ENCODE results near the gene PAQR4.
"Not testable (repeated sequence)": the region's sequence is repeated elsewhere in the genome, so short reads cannot be mapped to it uniquely, and the experiment has no call there.

PAQR4 gene

DNA sequence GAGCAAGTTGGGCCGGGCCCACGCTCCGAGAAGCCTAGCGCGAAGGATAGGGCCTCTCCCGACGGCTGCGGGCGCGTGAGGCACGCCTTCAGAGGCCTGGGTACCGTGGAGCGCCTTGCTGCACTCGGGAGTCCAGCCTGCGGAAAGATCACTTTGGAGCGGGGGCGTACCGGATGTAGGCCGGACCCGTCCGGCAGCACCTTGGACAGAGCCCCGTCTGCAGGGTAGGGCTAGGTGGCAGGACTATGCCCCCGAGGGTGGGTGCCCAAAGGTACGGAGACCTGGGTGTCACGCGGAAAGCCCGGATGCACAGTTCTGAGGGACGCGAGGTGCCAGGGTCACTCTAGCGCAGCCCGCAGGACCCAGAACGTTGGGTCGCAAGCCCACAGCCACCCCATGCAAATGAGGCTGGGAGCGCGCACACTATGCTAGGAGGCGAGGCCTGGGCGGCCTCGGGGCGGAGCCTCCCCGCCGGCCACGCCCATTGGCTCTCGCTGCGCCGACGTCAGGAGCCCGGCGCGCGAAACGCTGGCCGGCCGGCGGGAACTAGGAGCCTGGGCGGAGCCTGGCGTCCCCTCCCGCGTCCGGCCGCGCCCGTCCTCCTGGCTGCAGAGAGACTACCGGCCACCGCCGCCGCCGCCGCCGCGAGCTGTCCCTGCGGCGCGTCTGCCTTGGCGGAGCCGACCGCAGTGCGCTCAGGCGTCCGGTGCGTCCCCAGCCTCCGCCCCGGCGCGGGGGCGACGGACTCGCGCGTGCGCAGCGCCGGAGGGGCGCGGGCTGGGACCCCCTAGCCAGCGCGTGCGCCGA is at the start of gene PAQR4:
TSS of gene PAQR4 (plus strand) at position 611 of the 807 bp plus-strand sequence. CDS start 327 bp downstream, outside the sequence.
- peak in 1 of 2 donors; percentile 44 for DNase-seq (ENCODE audit: low read depth in 2 of 2, low spot score in 1 of 2)

DNA sequence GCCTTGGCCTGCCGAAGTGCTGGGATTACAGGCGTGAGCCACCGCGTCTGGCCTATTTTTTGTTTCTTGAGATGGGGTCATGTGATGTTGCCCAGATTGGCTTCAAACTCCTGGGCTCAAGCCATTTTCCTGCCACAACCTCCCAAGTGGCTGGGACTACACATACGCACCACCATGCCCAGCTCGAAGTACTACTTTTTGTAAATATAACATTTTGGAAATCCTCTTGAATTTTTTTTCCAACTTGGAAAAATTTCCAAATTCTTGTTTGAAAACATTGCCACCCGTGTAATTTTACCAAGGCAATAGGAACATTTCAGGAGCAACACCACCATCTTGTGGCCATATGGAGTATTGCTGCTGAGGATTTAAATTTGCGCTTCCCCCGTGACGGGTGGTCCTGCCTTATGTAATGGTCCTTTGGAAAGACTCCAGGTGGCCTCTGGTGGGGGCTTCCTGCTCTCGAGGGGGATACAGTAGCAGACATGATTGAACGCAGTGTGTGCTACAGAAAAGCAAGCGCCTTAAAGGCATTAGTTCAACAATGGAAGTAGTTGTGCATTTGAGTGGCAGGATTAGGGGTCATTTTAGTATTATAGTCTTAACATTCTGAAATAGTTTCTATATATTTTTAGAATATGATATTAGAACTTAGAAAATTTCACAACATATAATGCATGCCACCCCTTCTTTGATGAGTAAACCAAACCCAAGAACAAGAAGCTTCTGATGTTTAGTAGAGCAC is 49.5 kb upstream of the PAQR4 start:
- peak in 1 of 2 donors; percentile 25 for DNase-seq (ENCODE audit: low read depth in 2 of 2, low spot score in 1 of 2)

DNA sequence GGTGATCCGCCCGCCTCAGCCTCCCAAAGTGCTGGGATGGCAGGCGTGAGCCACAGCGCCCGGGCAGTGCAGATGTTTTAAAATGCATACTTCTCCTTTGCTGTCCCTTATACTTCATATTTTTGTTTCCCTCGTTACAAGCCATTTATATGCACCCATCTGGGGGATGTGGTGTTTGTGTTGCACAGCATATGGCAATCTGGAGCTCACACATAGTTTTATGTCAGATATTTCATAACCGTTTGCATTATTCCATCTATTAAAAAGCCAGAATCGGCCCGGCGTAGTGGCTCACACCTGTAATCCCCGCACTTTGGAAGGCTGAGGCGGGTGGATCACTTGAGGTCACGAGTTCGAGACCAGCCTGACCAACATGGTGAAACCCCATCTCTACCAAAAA is 45.7 kb upstream of the PAQR4 start:
- no peak for DNase-seq (ENCODE audit: low read depth in 2 of 2, low spot score in 1 of 2)

DNA sequence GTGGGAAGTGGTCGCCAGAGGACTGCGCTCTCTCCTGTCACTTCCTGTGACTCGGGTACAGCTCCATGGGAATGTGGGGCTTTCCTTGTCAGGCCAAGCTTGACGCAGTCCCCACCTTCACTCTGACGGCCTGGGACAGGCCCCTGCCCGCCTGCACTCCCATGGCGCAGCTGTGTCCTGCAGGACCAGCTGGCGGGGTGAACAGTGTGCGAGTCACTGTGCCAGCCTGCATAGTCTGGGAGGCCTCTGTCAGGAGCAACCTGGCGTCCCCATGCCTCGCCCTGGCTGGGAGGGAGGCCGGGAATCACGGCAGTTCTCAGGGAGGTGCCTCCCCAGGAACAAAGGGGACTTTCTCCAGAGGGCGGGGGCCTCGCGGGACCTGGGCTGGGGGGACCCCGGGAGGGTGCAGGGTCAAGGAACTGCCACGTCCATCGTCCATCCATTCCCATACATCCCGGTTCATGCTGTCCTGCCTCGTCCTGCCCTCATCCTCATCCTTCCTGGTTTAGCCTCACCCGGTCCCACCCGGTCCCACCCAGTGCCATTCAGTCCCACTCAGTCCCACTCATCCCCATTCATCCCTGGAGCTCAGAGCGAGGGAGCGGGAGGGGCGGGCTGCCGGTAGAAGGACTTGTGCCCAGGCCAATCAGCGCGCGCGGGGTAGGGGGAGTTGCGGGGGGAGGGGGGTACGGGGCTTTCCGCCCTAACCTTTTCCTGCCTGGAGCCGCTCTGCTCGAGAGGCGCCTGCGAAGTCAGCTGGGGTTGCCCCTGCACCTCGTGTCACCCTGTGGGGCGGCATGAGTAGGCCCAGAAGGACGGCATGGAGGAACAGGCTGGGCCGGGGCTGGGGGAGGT is 44.0 kb upstream of the PAQR4 start:
- DNase-seq (ENCODE audit: low read depth in 2 of 2, low spot score in 1 of 2) = no peak

DNA sequence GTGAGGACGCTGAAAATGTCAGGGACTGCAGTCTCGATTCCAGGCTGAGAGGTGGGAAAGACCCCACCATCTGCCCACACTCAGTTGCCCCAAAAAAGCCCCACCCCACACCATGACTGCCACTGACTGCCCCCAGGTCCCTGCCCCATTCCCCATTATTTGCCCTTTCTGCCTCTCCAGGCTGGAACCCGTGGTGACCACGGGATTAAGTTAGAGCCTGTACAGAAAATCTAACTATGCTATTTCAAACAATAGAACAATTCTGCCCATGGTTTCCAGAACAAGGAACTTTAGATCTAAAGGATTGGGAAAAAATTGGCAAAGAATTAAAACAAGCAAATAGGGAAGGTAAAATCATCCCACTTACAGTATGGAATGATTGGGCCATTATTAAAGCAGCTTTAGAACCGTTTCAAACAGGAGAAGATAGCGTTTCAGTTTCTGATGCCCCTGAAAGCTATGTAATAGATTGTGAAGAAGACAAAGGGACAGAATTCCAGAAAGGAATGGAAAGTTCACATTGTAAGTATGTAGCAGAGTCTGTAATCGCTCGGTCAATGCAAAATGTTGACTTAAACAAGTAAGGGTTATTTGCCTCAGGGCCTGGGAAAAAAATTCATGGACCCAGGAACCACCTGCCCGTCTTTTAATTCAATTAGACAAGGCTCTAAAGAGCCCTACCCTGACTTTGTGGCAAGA is 43.0 kb upstream of the PAQR4 start:
- no peak for DNase-seq (ENCODE audit: low read depth in 2 of 2, low spot score in 1 of 2)

DNA sequence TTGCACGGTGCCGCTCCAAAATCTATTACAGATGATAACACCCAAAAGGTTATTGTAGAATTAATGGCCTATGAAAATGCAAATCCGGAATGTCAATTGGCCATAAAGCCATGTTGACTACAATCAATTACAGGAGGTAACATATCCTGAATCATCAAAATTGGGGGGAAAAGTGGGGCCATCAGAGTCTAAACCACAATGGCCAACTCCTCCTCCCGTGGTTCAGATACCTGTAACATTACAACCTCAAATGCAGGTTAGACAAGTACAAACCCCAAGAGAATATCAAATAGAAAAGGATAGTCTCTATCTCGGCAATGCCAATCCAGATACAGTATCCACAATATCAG is 42.5 kb upstream of the PAQR4 start:
- DNase-seq (ENCODE audit: low read depth in 2 of 2, low spot score in 1 of 2) = no peak

DNA sequence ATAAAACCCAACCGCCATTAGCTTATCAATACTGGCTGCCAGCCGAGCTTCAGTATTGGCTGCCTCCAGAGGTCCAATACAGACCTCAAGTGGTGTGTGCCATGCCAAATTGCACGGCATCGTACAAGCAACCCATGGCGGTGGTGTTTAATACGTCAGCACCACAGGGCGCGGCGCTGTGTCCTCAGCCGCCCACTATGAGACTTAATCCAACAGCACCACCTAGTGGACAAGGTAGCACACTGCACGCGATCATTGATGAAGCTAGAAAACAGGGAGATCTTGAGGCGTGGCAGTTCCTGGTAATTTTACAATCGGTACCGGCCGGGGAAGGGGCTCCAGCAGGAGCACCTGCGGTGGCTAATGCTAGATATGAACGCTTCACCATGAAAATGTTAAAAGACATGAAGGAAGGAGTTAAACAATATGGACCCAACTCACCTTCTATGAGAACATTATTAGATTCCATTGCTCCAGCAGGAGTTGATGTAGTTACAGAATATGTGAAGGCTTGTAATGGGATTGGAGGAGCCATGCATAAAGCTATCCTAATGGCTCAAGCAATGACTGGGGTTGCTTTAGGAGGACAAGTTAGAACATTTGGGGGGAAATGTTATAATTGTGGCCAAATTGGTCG is 42.0 kb upstream of the PAQR4 start:
- peak; percentile 74 to 78 for DNase-seq (ENCODE audit: low read depth in 2 of 2, low spot score in 1 of 2)

DNA sequence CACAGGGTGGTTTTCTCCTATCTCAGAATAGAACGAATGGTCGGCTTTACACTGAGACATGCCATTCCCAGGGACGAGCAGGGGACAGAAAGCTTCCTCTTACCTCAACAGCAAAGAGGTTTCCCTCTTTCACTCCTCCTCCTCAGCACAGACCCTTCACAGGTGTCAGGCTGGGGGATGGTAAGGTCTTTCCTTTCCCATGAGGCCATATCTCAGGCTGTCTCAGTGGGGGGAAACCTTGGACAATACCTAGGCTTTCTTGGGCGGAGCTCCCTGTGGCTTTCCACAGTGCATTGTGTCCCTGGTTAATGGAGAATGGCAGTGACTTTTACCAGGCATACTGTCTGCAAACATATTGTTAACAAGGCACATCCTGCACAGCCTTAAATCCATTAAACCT is 41.0 kb upstream of the PAQR4 start:
- not testable (repeated sequence) for DNase-seq (ENCODE audit: low read depth in 2 of 2, low spot score in 1 of 2)

DNA sequence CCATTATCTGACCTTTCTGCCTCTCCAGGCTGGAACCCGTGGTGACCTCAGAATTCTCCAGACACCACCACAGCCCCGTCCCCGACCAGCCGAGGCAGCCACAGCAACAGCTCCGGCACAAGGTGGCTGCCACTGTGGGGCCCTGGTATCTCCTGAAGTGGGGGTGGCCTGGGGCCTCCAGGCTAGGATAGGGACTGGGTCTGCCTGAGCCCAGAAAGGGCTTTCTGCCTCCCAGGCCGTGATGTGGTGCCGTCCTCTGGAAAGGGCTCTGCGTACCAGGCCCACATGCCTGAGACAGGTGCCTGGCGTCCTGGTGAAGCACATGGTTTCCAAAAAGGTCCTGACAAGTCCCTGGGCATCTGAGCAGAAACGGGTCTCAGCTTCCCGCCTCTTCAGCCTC is 40.4 kb upstream of the PAQR4 start:
- DNase-seq (ENCODE audit: low read depth in 2 of 2, low spot score in 1 of 2) = no peak

DNA sequence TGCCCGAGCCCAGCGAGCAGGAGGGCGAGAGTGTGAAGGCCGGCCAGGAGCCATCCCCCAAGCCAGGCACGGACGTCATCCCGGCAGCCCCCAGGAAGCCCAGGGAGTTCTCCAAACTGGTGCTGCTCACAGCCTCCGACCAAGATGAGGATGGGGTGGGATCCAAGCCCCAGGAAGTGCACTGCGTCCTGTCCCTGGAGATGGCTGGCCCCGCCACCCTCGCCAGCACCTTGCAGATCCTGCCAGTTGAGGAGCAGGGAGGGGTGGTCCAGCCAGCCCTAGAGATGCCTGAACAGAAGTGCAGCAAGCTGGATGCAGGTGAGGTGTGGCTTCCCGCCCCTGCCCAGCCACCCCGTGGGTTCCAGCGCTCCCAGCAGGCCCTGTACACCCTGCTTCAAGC is 39.5 kb upstream of the PAQR4 start:
- no peak for DNase-seq (ENCODE audit: low read depth in 2 of 2, low spot score in 1 of 2)

DNA sequence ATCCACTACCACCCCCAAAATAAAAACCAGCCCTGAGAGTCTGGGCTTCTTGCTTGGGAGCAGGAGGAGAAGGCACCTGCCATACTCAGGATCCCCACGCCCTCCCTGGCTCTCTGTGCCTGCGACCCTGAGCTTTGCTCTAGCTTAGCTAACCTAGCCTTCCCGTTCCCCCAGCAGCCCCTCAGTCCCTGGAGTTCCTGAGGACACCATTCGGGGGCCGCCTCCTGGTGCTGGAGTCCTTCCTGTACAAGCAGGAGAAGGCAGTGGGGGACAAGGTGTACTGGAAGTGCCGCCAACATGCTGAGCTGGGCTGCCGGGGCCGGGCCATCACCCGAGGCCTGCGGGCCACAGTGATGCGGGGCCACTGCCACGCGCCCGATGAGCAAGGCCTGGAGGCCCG is 38.9 kb upstream of the PAQR4 start:
- no peak for DNase-seq (ENCODE audit: low read depth in 2 of 2, low spot score in 1 of 2)

DNA sequence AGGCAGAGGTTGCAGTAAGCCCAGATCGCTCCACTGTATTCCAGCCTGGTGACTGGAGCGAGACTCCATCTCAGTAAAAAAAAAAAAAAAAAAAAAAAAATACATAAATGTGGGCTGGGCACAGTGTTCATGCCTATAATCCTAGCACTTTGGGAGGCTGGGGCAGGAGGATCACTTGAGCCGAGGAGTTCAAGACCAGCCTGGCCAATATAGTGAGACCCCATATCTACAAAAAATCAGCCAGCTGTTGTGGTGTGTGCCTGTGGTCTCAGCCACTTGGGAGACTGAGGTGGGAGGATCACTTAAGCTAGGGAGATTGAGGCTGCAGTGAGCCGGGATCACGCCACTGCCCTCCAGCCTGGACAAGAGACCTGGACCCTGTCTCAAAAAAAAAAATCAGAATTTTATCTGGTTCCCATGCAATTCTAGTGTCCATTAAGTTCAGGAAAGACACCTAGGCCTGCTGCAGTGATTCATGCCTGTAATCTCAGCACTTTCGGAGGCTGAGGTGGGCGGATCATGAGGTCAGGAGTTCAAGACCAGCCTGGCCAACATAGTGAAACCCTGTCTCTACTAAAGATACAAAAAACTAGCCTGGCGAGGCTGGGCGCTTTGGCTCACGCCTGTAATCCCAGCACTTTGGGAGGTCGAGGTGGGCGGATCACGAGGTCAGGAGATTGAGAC is 37.8 kb upstream of the PAQR4 start:
- not testable (repeated sequence) for DNase-seq (ENCODE audit: low read depth in 2 of 2, low spot score in 1 of 2)

DNA sequence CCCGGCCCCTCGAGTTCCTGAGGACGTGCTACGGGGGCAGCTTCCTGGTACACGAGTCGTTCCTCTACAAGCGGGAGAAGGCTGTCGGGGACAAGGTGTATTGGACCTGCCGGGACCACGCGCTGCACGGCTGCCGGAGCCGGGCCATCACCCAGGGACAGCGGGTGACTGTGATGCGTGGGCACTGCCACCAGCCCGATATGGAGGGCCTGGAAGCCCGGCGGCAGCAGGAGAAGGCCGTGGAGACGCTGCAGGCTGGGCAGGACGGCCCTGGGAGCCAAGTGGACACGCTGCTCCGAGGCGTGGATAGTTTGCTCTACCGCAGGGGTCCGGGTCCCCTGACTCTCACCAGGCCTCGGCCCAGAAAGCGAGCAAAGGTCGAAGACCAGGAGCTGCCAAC is 36.0 kb upstream of the PAQR4 start:
- DNase-seq (ENCODE audit: low read depth in 2 of 2, low spot score in 1 of 2) = no peak

DNA sequence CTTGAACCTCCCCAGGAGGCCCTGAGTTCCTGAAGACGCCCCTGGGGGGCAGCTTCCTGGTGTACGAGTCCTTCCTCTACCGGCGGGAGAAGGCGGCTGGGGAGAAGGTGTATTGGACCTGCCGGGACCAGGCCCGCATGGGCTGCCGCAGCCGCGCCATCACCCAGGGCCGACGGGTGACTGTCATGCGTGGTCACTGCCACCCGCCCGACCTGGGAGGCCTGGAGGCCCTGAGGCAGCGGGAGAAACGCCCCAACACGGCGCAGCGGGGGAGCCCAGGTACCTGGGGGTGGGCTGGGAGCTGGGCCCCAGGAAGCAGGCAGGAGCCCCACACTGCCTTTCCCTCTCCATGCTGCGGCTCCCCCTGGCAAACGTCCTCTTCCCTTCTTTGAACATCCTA is 35.4 kb upstream of the PAQR4 start:
- no peak for DNase-seq (ENCODE audit: low read depth in 2 of 2, low spot score in 1 of 2)

DNA sequence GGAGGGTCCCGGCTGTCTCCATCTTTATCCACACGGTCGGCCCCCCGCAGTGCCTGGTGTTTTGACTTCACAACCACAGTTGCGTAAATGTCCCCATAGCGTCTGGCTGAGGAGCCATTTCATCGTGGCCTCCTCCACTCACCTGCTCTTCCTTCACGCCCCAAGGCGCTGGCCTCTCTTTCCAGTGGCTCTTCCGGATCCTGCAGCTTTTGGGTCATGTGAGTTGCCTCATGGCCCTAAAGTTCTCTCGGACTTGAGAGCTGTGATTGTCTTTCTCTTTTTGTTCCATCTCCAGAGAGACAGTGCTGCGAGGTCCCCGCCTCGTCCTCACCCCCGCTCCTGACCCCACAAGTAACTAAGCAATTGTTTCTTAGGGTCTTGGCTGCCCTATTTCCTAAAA is 34.7 kb upstream of the PAQR4 start:
- DNase-seq (ENCODE audit: low read depth in 2 of 2, low spot score in 1 of 2) = no peak

DNA sequence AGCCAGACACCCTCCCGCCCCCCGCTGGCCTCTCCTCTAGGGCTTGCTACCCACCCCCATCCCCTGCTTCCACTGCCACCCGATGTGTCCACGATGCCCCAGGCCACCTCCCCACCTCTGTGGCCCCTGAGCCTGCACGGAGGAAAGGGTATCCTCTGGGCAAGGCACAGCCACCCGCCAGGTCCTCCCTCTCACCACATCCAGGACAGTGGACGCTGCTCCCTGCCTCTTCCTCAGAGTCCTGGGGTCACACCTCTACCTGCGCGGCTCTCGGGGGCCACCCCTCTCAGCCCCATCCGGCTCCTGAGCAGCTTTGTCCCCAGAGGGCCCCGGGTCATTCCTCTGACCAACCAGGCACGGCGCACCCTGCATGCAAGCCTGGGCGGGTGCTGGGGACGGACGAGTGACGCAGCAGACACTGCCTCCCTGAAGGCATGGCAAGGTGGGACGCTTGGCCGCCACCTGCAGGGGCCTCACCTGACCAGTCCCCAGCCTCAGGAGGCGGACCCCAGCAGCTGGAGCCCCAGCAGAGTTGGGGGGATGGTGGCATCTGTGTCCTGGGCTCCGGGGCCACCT is 32.6 kb upstream of the PAQR4 start:
- DNase-seq (ENCODE audit: low read depth in 2 of 2, low spot score in 1 of 2) = no peak

DNA sequence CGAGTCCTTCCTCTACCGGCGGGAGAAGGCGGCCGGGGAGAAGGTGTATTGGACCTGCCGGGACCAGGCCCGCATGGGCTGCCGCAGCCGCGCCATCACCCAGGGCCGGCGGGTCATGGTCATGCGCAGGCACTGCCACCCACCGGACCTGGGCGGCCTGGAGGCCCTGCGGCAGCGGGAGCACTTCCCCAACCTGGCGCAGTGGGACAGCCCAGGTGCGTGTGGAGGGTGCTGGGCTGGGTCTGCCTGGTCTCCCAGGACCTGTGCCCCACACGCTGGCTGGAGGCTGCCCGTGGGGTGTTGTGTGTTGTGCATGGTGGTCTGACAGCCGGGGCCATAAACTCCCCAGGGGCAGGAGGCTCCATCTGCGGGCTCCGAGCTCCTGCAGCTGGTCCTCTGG is 32.0 kb upstream of the PAQR4 start:
- no peak for DNase-seq (ENCODE audit: low read depth in 2 of 2, low spot score in 1 of 2)

DNA sequence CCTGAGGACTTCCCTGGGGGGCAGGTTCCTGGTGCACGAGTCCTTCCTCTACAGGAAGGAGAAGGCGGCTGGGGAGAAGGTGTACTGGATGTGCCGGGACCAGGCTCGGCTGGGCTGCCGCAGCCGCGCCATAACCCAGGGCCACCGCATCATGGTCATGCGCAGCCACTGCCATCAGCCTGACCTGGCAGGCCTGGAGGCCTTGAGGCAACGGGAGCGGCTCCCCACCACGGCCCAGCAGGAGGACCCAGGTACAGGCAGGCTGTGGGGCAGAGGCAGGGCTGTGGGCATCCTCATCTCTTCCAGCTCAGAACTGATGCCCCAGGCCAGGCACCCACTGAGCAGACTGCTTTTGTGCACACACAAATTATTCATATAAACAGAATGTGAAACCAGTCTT is 30.9 kb upstream of the PAQR4 start:
- DNase-seq (ENCODE audit: low read depth in 2 of 2, low spot score in 1 of 2) = no peak

DNA sequence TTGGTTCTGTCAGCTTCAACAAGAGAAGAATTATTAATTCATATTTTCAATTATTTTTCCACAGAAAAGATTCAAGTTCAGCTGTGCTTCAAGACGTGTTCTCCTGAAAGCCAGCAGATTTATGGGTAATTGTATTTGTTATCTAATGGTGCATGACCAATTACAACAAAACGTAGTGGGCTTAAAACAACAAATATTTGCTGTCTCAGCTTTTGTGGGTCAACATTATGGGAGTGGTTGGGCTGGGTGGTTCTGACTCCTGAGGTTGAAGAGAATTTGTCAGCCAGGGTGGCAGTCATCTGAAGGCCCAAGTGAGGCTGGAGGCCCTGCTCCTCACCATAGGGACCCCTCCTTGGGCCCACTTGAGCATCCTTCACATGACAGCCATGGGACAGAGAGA is 29.2 kb upstream of the PAQR4 start:
- DNase-seq (ENCODE audit: low read depth in 2 of 2, low spot score in 1 of 2) = no peak

DNA sequence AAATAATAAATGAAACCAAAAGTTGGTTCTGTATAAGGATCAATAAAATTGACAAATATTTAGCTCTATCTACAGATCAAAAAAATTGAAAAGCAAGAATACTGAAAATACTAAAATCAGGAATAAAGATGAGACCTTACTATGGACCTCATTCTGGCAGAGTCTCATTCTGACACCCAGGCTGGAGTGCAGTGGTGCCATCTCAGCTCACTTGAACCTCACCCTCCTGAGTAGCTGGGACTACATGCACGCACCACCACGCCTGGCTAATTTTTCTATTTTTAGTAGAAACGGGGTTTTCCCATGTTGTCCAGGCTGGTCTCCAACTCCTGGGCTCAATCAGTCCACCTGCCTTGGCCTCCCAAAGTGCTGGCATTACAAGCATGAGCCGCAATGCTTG is 27.1 kb upstream of the PAQR4 start:
- DNase-seq (ENCODE audit: low read depth in 2 of 2, low spot score in 1 of 2) = no peak

Data from stimulated activated CD8-positive, alpha-beta memory T cell treated with anti-CD3 and anti-CD28 coated beads, Interleukin-4, amount 100 ng/mL, for 1 hour (primary cell).